Measurements from ENCODE around the gene SLC35A4. TPM values are rescaled to one million over a fixed set of nuclear protein-coding genes. Genes with fewer than 3 reads are reported as not detected.
"Not testable (repeated sequence)": the region's sequence is repeated elsewhere in the genome, so short reads cannot be mapped to it uniquely, and the experiment has no call there.

The SLC35A4 gene
- total and polyA plus RNA-seq, 12 donors: 33.9 to 105 (median 78.7) TPM

DNA sequence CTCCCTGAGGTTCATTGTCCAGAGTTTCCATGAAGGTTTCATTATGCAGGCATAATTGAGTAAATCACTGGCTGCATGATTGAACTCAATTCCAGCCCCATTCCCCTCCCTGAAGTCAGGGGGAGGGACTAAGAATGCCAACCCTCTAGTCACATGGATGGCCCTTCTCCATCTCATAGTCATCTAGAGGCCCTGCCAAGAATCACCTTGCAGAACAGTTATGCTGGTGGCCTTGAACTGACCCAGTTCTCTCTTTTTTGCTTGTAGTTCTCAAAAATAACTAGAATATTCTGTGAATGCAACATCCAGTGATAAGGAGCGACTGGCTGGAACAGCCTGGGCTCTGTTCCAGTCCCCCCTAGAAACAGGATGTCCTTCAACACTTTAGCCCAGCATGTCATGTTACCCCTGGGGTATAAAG is 31.7 kb downstream of the SLC35A4 start:
- DNase-seq (no peak), ATAC-seq (peak in 6 of 8 donors; percentile 59 to 85 (median 76))
- no peaks in the 10 kb centered on the region for H3K9me3 ChIP-seq
- H3K27me3 ChIP-seq: no peaks in the 10 kb centered on the region
- no peaks in the 10 kb centered on the region for H3K36me3 ChIP-seq
- H3K4me3 ChIP-seq: no peak overlapping the region
- no peak for TF ChIP-seq CTCF (IDR thresholded peaks at IDR 0.05)
- intact Hi-C loops (cut with DNase I): no loop called here
- WGBS, 2 donors: 20 to 27% methylated on average over 1 of the region's 1 CpG
- H3K27ac ChIP-seq: peak overlapping the region in 7 of 10 donors; percentile 1 to 85 (median 54)
- peaks cover 0 to 36% (median 16%) of the 10 kb centered on the region in 9 donors for H3K4me1 ChIP-seq

DNA sequence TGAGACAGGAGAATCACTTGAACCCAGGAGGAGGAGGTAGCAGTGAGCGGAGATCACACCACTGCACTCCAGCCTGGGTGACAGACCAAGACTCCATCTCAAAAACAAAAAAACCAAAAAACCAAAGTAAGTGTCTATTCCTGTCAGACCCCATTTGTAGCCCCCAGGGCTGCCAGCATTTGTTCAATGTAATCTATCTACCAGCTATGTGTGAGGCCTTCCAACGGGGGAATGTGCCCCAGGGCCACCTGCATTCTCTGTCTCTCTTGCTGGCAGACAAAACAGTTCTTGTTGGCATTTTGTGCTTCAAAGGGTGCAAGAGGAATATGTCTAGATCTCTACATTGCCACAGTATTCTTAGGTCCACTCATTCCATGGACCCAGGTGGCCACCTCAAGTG is 34.2 kb downstream of the SLC35A4 start:
- no peak overlapping the region for H3K27ac ChIP-seq
- no peak for TF ChIP-seq CTCF (IDR thresholded peaks at IDR 0.05)
- H3K36me3 ChIP-seq: no peaks in the 10 kb centered on the region
- WGBS, 2 donors: 86 to 90% methylated on average over 2 of the region's 2 CpGs
- H3K4me1 ChIP-seq: peaks cover 0 to 48% (median 16%) of the 10 kb centered on the region in 9 donors
- ATAC-seq (no peak), DNase-seq (no peak)
- intact Hi-C loops (cut with DNase I): no loop called here
- no peaks in the 10 kb centered on the region for H3K9me3 ChIP-seq
- H3K4me3 ChIP-seq: no peak overlapping the region
- no peaks in the 10 kb centered on the region for H3K27me3 ChIP-seq

DNA sequence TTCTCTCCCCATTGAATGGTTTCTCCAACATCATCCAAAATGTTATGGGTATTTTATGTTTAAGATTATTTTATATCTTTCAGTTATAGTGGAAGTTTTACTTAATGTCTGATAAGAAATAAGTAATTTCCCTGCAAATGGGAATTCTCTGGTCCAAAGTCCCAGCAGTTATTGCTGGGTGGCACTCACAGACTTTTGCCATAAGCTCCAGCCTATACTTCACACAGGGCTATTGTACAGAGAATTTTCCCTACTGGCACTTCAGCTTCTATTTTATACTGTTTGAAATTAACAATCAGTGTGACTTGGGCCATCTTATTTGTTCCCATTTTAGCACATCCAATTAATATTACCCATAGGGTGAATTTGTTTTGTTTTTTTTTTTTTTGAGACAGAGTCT is 35.5 kb downstream of the SLC35A4 start:
- Histone ChIP-seq H3K27me3 (no peaks in the 10 kb centered on the region), H3K9me3 (no peaks in the 10 kb centered on the region), H3K4me1 (peaks cover 0 to 40% (median 15%) of the 10 kb centered on the region in 9 donors), H3K36me3 (no peaks in the 10 kb centered on the region), H3K4me3 (no peak overlapping the region), H3K27ac (no peak overlapping the region)
- DNase-seq (no peak), ATAC-seq (no peak)
- intact Hi-C loops (cut with DNase I): no loop called here
- TF ChIP-seq CTCF (IDR thresholded peaks at IDR 0.05): no peak

DNA sequence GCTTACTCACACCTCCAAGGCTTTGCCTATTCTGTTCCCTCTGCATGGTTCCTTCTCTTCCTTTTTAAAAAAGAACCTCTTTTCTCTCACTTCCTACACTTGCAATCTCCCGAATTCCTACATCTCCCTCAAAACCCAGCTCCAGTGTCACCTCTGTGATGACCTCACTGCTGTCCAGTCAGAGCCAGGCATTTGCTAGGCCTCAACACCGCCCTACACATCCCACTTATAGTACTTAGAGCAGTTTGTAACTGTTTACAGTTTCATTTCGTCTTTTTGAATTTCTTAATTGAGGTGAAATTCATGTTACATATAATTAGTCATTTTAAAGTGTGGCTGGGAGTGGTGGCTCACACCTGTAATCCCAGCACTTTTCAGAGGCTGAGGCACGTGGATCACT is 37.5 kb downstream of the SLC35A4 start:
- Histone ChIP-seq H3K4me1 (peaks cover 0 to 29% (median 0%) of the 10 kb centered on the region in 9 donors), H3K9me3 (no peaks in the 10 kb centered on the region), H3K27ac (peak overlapping the region in 5 of 10 donors; percentile 29 to 89 (median 53)), H3K4me3 (no peak overlapping the region), H3K27me3 (no peaks in the 10 kb centered on the region), H3K36me3 (no peaks in the 10 kb centered on the region)
- TF ChIP-seq CTCF (IDR thresholded peaks at IDR 0.05): no peak
- ATAC-seq: no peak
- WGBS, 2 donors: 73 to 80% methylated on average over 4 of the region's 4 CpGs
- intact Hi-C loops (cut with DNase I): no loop called here
- no peak for DNase-seq

- 91 to 93% methylated on average over 4 of the region's 4 CpGs for WGBS, 2 donors
- H3K9me3 ChIP-seq; H3K36me3 ChIP-seq; H3K27me3 ChIP-seq; ATAC-seq; intact Hi-C loops (cut with DNase I); DNase-seq; H3K4me3 ChIP-seq: not testable (repeated sequence)
- H3K27ac ChIP-seq: peak overlapping the region in 2 of 10 donors; percentile 20 to 89
- peaks cover 0 to 28% (median 0%) of the 10 kb centered on the region in 9 donors for H3K4me1 ChIP-seq
Measured at GRCh38 chr5:140603446-140603698, 38.7 kb downstream of the SLC35A4 start.
